ENCODE measurements around the gene ZNF470. TPM values are rescaled to one million over a fixed set of nuclear protein-coding genes. Genes with fewer than 3 reads are reported as not detected.
A peak's percentile ranks its signal among the peaks of the same experiment; 100 is the strongest.

The ZNF470 gene
- total RNA-seq, 1 experiment from 2014 or later, result not detected

DNA sequence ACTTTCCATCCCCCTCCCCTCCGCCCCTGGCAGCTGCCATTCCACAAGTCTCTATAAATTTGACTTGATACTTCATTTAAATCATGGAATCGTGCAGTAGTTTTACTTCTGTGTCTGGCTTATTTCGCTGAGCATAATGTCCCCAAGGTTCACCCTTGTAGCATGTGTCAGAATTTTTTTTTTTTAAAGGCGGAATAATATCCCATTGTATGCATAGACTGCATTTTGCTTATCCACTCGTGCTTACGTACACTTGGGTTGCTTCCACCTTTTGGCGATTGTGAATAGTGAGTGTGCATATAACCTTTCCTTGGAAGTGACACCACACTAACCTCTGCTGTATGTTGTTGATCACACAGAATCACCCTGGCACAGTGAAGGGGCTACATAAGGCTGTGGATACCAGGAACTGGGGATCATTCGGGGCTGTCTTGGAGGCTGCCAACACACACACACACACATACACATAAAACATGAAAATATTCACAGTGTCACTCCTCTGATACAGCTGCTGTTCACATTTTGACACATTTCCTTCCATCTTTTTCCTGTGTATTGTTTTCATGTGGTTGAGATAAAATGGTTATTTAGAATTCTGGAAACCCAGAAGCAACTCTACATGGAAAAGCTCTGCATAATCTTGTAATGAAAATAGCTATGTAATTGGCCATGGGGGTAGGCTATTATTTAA lies 41.2 kb downstream of the ZNF470 start:
- no peak for DNase-seq (ENCODE audit: low spot score)

DNA sequence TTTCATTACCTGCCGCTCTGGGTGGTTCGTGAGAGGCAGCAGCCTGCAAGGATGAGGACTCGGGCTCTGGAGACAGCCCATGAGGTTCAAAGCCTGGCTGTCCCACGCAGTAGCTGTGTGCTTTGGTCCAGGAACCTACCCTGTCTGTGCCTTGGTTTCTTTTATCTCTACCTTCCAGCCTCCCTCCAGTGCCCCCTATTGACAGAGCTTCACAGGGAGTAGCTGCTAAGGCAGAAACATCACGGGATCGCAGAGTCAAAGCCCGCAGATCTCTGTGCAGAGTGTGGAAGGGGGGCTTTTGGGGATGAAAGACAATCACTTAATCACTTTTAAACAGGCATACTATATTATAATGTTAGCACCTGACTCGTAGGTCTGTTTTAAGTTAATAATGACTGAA lies 44.0 kb downstream of the ZNF470 start:
- no peak for DNase-seq (ENCODE audit: low spot score)

DNA sequence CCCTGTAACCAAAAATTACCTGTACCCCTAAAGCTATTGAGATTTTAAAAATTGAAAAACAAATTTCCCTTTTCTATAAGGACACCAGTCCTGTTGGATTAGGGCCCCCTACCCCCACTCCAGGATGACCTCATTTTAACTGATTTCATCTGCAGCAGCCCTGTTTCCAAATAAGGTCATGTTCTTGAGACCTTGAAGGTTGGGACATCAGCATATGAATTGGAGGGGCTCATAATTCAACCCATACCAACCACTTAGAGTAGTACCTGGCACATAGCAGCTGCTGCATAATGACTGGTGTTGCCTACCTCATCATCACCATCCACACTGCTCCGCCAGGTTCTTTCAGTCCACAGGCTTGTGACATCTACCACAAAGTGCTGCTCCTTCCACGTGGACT lies 45.5 kb downstream of the ZNF470 start:
- no peak for DNase-seq (ENCODE audit: low spot score)

DNA sequence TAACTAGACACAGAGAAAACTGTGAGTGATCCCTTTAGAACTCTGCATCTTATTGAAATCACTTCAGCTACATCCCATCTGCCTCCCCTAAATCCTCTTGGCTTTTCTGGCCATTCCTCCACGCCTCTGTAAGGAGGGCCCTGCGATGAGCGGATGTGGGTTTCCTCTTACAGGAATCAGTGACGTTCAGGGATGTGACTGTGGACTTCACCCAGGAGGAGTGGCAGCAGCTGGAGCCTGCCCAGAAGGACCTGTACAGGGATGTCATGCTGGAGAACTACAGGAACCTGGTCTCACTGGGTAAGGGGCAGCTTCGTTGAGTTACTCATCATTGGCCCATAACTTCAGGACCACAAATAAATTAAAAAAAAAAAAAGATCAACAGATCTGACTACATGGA lies 46.4 kb downstream of the ZNF470 start:
- no peak for DNase-seq (ENCODE audit: low spot score)

DNA sequence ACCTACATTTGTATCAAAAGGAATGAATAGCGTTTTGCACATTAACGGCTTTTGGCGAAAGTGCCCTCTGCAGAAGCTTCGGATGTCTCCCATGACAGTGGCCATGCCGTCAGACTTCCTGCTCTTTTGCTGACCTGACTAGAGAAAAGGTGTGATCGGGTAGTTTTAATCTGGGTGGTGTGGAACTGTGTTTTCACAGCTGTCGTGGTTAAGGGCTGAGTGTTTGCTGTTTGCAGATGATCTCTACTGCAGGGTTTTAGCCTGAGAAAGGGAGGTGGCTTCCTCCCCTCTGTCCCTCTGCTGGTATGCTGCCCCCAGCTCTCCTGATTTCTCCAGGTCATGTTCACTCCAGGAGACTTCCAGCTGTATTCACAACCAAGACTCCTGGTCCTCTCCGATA lies 50.3 kb downstream of the ZNF470 start:
- DNase-seq (ENCODE audit: low spot score), result no peak

DNA sequence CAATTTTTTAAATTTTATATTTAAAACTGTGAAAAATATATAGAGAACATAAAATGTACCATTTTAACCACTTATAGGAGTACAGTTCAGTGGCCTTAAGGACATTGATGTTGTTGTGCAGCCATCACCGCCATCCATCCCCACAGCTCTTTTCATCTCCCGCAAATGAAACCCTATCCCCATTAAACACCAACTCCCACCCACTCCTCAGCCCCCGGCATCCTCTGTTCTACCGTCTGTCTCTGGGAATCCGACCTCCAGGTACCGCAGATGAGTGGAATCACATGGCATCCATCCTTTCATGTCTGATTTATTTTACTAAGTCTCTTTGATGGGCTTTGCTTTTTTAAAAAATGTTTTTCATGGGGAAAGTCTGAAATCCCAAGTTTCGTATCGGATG lies 51.9 kb downstream of the ZNF470 start:
- DNase-seq (ENCODE audit: low spot score), result no peak

DNA sequence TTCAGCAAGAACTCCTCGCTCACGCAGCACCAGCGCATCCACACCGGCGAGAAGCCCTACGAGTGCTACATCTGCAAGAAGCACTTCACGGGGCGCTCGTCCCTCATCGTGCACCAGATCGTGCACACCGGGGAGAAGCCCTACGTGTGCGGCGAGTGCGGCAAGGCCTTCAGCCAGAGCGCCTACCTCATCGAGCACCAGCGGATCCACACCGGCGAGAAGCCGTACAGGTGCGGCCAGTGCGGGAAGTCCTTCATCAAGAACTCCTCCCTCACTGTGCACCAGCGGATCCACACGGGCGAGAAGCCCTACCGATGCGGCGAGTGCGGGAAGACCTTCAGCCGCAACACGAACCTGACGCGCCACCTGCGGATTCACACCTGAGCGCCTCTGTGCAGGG lies 55.1 kb downstream of the ZNF470 start:
- DNase-seq (ENCODE audit: low spot score), result no peak

DNA sequence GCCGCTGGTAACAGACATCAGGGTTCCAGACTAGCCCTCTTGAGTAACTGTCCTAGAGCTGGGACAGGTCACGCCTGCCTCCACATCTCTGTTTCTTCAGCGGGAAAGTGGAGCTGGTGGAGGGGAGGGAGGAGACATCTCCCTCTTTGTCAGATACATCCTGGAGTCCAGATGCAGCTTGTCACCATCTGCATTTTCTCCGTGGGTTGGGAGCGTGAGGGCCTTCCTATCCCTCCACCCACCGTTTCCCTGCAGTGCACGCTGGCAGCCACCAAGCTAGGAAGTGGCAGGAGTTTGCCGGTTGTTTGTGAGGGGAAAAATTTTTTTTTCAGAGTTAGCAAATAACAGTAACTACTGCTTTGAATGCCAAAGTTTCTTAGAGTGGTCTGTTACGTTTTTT lies 55.7 kb downstream of the ZNF470 start:
- DNase-seq (ENCODE audit: low spot score), result no peak

DNA sequence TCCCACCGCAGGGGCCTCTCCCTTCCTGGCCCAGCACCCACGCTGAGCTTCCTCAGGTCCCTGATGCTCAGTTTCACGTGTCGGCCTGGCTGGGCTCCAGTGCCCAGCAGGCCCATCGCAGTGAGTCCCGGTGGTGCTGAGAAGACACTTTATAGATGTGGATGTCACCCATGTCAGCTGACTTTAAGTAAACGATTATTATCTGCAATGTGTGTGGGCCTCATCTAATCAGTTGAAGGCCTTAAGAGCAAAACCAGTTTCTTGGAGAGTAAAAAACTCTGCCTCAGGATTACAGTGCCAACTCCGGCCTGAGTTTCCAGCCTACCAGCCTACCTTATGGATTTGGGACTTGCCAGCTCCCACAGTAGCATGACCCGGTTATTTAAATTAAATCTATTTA lies 58.4 kb downstream of the ZNF470 start:
- no peak for DNase-seq (ENCODE audit: low spot score)

DNA sequence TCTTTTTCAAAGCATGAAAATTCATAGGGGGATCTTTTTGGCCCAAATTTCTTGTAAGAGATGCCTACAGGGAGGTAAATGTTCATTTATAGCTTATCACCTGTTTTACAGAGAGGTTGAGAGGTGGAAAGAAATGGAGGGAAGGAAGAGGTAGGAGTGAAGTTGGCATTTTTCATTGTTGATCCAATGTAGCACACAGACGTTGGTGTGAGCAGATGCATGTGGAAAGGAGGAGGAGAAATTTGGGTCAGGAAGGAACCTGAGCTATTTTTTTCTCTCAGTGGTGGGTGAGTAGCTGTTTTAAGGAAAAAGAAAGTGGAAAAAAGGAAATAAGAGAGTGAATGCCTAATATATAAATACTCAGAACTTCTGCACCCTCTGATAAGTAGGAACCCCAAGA lies 65.8 kb downstream of the ZNF470 start:
- DNase-seq (ENCODE audit: low spot score), result no peak

DNA sequence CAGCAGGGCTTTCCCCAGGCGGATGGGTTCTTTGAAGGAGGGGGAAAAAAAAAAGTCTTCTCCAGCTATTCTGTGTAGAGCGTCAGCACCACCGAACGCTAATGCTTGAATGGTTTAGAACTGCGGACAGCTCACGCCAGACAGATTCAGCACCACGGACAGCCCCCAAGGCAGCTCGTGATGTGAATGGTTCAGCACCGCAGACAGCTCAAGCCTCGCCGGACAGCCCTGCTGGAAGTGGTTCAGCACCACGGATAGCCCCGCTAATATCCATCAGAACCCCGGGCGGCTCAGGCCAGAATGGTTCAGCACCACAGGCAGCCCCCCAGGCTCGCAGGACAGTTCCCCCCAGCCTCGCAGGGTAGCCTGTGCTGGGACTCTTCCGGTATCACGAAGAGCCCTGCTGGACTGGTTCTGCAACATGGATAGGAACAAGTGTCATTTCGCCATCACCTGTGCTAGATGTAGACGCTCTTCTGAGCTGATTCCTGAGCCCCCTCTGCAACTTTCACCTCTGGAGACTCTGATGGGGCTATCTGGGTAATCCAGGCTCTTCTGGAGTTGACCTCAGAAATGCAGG lies 70.8 kb downstream of the ZNF470 start:
- DNase-seq (ENCODE audit: low spot score), result peak; percentile 69

Other genes starting within 250 kb of the ZNF470 start
- gene ZNF582, start 173.9 kb upstream of the ZNF470 start, total RNA-seq (2014; rRNA removed; shearing (Covaris generic)), result not detected in 2 replicates
- not detected in 2 replicates for gene ZNF583, start 163.1 kb upstream of the ZNF470 start, total RNA-seq (2014; rRNA removed; shearing (Covaris generic))
- gene ZNF667, start 90.1 kb upstream of the ZNF470 start, total RNA-seq (2014; rRNA removed; shearing (Covaris generic)), result not detected in 2 replicates
- gene ZNF471, start 59.6 kb upstream of the ZNF470 start, total RNA-seq (2014; rRNA removed; shearing (Covaris generic)), result not detected in 2 replicates
- not detected in 2 replicates for gene ZFP28, start 28.5 kb upstream of the ZNF470 start, total RNA-seq (2014; rRNA removed; shearing (Covaris generic))
- not detected in 2 replicates for gene ZNF71, start 27.8 kb downstream of the ZNF470 start, total RNA-seq (2014; rRNA removed; shearing (Covaris generic))
- not detected in 2 replicates for gene SMIM17, start 75.7 kb downstream of the ZNF470 start, total RNA-seq (2014; rRNA removed; shearing (Covaris generic))
- not detected in 2 replicates for gene ZNF835, start 104.3 kb downstream of the ZNF470 start, total RNA-seq (2014; rRNA removed; shearing (Covaris generic))